ENCODE results near the gene MRPL34. TPM values are rescaled to one million over a fixed set of nuclear protein-coding genes. Genes with fewer than 3 reads are reported as not detected.

MRPL34 gene
- total RNA-seq (2022; extraction: Qiagen RNA extraction; ENCODE audit: low read depth) = 52.6 to 96.7 TPM (median 84.9 TPM) in 5 replicates

GRCh38 chr19:17305517-17306284 lies at the start of gene MRPL34:
Gene MRPL34 (plus strand): TSS chr19:17305872. CDS start chr19:17305893, 21 bp downstream.

GRCh38 chr19:17264641-17264979 lies 41.1 kb upstream of the MRPL34 start, which contains the start of gene USHBP1:
Gene USHBP1 (minus strand): TSS chr19:17264745. CDS start chr19:17264299, 446 bp downstream.

GRCh38 chr19:17266975-17267788 lies 38.5 kb upstream of the MRPL34 start, which contains the start of gene BABAM1:
Gene BABAM1 (plus strand): TSS chr19:17267443. CDS start chr19:17268807, 1,364 bp downstream.

GRCh38 chr19:17281391-17282304 lies 24.0 kb upstream of the MRPL34 start, which contains the start of gene ANKLE1:
Gene ANKLE1 (plus strand): TSS chr19:17281901. CDS start chr19:17281921, 20 bp downstream.

GRCh38 chr19:17303167-17303939 lies 2.3 kb upstream of the MRPL34 start, which contains the start of gene ABHD8:
Gene ABHD8 (minus strand): TSS chr19:17303425. CDS start chr19:17301616, 1,809 bp downstream.

GRCh38 chr19:17309198-17309964 lies 3.7 kb downstream of the MRPL34 start, which contains the start of gene DDA1:
Gene DDA1 (plus strand): TSS chr19:17309563. CDS start chr19:17309655, 92 bp downstream.

GRCh38 chr19:17334414-17335409 lies 29.0 kb downstream of the MRPL34 start, which contains the start of gene ANO8:
Gene ANO8 (minus strand): TSS chr19:17334855. CDS start chr19:17334670, 185 bp downstream.

GRCh38 chr19:17336872-17337674 lies 31.4 kb downstream of the MRPL34 start, which contains the start of gene GTPBP3:
Gene GTPBP3 (plus strand): TSS chr19:17337553. CDS start chr19:17337612, 59 bp downstream.

Other genes starting within 250 kb of the MRPL34 start
- gene HAUS8, start 230.4 kb upstream of the MRPL34 start, total RNA-seq (2022; extraction: Qiagen RNA extraction; ENCODE audit: low read depth) = 13.2 to 17.1 TPM (median 15.8 TPM) in 5 replicates
- gene MYO9B, start 230.1 kb upstream of the MRPL34 start, total RNA-seq (2022; extraction: Qiagen RNA extraction; ENCODE audit: low read depth) = 24.2 to 38.4 TPM (median 34.6 TPM) in 5 replicates
- gene USE1, start 90.5 kb upstream of the MRPL34 start, total RNA-seq (2022; extraction: Qiagen RNA extraction; ENCODE audit: low read depth) = 14.7 to 16.4 TPM (median 15.3 TPM) in 5 replicates
- 9.8 to 13.9 TPM (median 10.9 TPM) in 5 replicates for gene OCEL1, start 79.6 kb upstream of the MRPL34 start, total RNA-seq (2022; extraction: Qiagen RNA extraction; ENCODE audit: low read depth)
- gene NR2F6, start 60.0 kb upstream of the MRPL34 start, total RNA-seq (2022; extraction: Qiagen RNA extraction; ENCODE audit: low read depth) = 23.3 to 58.5 TPM (median 49.9 TPM) in 5 replicates
- gene USHBP1, start 41.1 kb upstream of the MRPL34 start, total RNA-seq (2022; extraction: Qiagen RNA extraction; ENCODE audit: low read depth) = not detected in 5 replicates
- gene BABAM1, start 38.4 kb upstream of the MRPL34 start, total RNA-seq (2022; extraction: Qiagen RNA extraction; ENCODE audit: low read depth) = 58.4 to 65.2 TPM (median 62.0 TPM) in 5 replicates
- gene ANKLE1, start 24.0 kb upstream of the MRPL34 start, total RNA-seq (2022; extraction: Qiagen RNA extraction; ENCODE audit: low read depth) = 0.27 to 0.76 TPM (median 0.40 TPM) in 5 replicates
- gene ABHD8, start 2.4 kb upstream of the MRPL34 start, total RNA-seq (2022; extraction: Qiagen RNA extraction; ENCODE audit: low read depth) = 2.0 to 3.6 TPM (median 3.2 TPM) in 5 replicates
- 53.8 to 73.0 TPM (median 68.7 TPM) in 5 replicates for gene DDA1, start 3.7 kb downstream of the MRPL34 start, total RNA-seq (2022; extraction: Qiagen RNA extraction; ENCODE audit: low read depth)
- gene ANO8, start 29.0 kb downstream of the MRPL34 start, total RNA-seq (2022; extraction: Qiagen RNA extraction; ENCODE audit: low read depth) = 2.1 to 4.3 TPM (median 3.9 TPM) in 5 replicates
- 18.0 to 24.5 TPM (median 21.1 TPM) in 5 replicates for gene GTPBP3, start 31.7 kb downstream of the MRPL34 start, total RNA-seq (2022; extraction: Qiagen RNA extraction; ENCODE audit: low read depth)
- gene PLVAP, start 71.5 kb downstream of the MRPL34 start, total RNA-seq (2022; extraction: Qiagen RNA extraction; ENCODE audit: low read depth) = not detected in 5 replicates
- gene CCDC194, start 88.3 kb downstream of the MRPL34 start, total RNA-seq (2022; extraction: Qiagen RNA extraction; ENCODE audit: low read depth) = not detected in 5 replicates
- 0.13 to 0.47 TPM (median 0.24 TPM) in 5 replicates for gene BST2, start 99.8 kb downstream of the MRPL34 start, total RNA-seq (2022; extraction: Qiagen RNA extraction; ENCODE audit: low read depth)
- 29.7 to 43.1 TPM (median 38.5 TPM) in 5 replicates for gene MVB12A, start 114.2 kb downstream of the MRPL34 start, total RNA-seq (2022; extraction: Qiagen RNA extraction; ENCODE audit: low read depth)
- 0.46 to 0.84 TPM (median 0.76 TPM) in 5 replicates for gene TMEM221, start 142.8 kb downstream of the MRPL34 start, total RNA-seq (2022; extraction: Qiagen RNA extraction; ENCODE audit: low read depth)
- not detected in 5 replicates for gene NXNL1, start 155.1 kb downstream of the MRPL34 start, total RNA-seq (2022; extraction: Qiagen RNA extraction; ENCODE audit: low read depth)
- gene SLC27A1, start 164.7 kb downstream of the MRPL34 start, total RNA-seq (2022; extraction: Qiagen RNA extraction; ENCODE audit: low read depth) = 2.6 to 3.2 TPM (median 3.1 TPM) in 5 replicates
- 47.9 to 75.7 TPM (median 65.7 TPM) in 5 replicates for gene PGLS, start 205.8 kb downstream of the MRPL34 start, total RNA-seq (2022; extraction: Qiagen RNA extraction; ENCODE audit: low read depth)
- gene COLGALT1, start 249.8 kb downstream of the MRPL34 start, total RNA-seq (2022; extraction: Qiagen RNA extraction; ENCODE audit: low read depth) = 61.6 to 80.3 TPM (median 73.3 TPM) in 5 replicates

Measured in A549 treated with DMSO at 1 μM for 4 hours (cell line).